ENCODE results near the gene ZNF655. TPM values are rescaled to one million over a fixed set of nuclear protein-coding genes. Genes with fewer than 3 reads are reported as not detected.

Gene ZNF655
- total and polyA plus RNA-seq, 2 of the 4 experiments (the other 2 are of a cell fraction), result 49.6 to 54.7 TPM

Other genes with a start within 250 kb of the ZNF655 start
- 321 and 327 TPM in 2 replicates for gene ARPC1A, start 232.7 kb upstream of the ZNF655 start, total RNA-seq (2012; rRNA removed)
- gene ARPC1A, start 232.7 kb upstream of the ZNF655 start, polyA plus RNA-seq (2012; rRNA removed), result 253 and 260 TPM in 2 replicates
- gene ARPC1B, start 183.9 kb upstream of the ZNF655 start, total RNA-seq (2012; rRNA removed), result 243 and 351 TPM in 2 replicates
- 488 and 548 TPM in 2 replicates for gene ARPC1B, start 183.9 kb upstream of the ZNF655 start, polyA plus RNA-seq (2012; rRNA removed)
- 40.3 and 124 TPM in 2 replicates for gene PDAP1, start 150.0 kb upstream of the ZNF655 start, total RNA-seq (2012; rRNA removed)
- gene PDAP1, start 150.0 kb upstream of the ZNF655 start, polyA plus RNA-seq (2012; rRNA removed), result 123 and 193 TPM in 2 replicates
- gene BUD31, start 149.7 kb upstream of the ZNF655 start, total RNA-seq (2012; rRNA removed), result 72.6 and 111 TPM in 2 replicates
- 94.2 and 97.2 TPM in 2 replicates for gene BUD31, start 149.7 kb upstream of the ZNF655 start, polyA plus RNA-seq (2012; rRNA removed)
- gene PTCD1, start 119.8 kb upstream of the ZNF655 start, total RNA-seq (2012; rRNA removed), result 2.2 and 2.8 TPM in 2 replicates
- gene PTCD1, start 119.8 kb upstream of the ZNF655 start, polyA plus RNA-seq (2012; rRNA removed), result 4.0 and 4.7 TPM in 2 replicates
- gene CPSF4, start 119.7 kb upstream of the ZNF655 start, total RNA-seq (2012; rRNA removed), result 23.8 and 23.9 TPM in 2 replicates
- 38.5 and 44.9 TPM in 2 replicates for gene CPSF4, start 119.7 kb upstream of the ZNF655 start, polyA plus RNA-seq (2012; rRNA removed)
- gene ATP5MF, start 92.5 kb upstream of the ZNF655 start, total RNA-seq (2012; rRNA removed), result 559 and 1,184 TPM in 2 replicates
- 1,472 and 2,029 TPM in 2 replicates for gene ATP5MF, start 92.5 kb upstream of the ZNF655 start, polyA plus RNA-seq (2012; rRNA removed)
- 4.2 and 4.8 TPM in 2 replicates for gene ZNF789, start 85.8 kb upstream of the ZNF655 start, total RNA-seq (2012; rRNA removed)
- gene ZNF789, start 85.8 kb upstream of the ZNF655 start, polyA plus RNA-seq (2012; rRNA removed), result 7.4 and 8.9 TPM in 2 replicates
- 22.8 and 24.7 TPM in 2 replicates for gene ZNF394, start 58.4 kb upstream of the ZNF655 start, total RNA-seq (2012; rRNA removed)
- 10.7 and 10.9 TPM in 2 replicates for gene ZNF394, start 58.4 kb upstream of the ZNF655 start, polyA plus RNA-seq (2012; rRNA removed)
- gene ZKSCAN5, start 54.0 kb upstream of the ZNF655 start, total RNA-seq (2012; rRNA removed), result 15.8 and 16.3 TPM in 2 replicates
- gene ZKSCAN5, start 54.0 kb upstream of the ZNF655 start, polyA plus RNA-seq (2012; rRNA removed), result 5.4 and 5.5 TPM in 2 replicates
- gene FAM200A, start 6.5 kb upstream of the ZNF655 start, total RNA-seq (2012; rRNA removed), result 5.9 and 10.3 TPM in 2 replicates
- gene FAM200A, start 6.5 kb upstream of the ZNF655 start, polyA plus RNA-seq (2012; rRNA removed), result 4.5 and 6.0 TPM in 2 replicates
- 0.54 and 0.56 TPM in 2 replicates for gene TMEM225B, start 39.6 kb downstream of the ZNF655 start, total RNA-seq (2012; rRNA removed)
- gene TMEM225B, start 39.6 kb downstream of the ZNF655 start, polyA plus RNA-seq (2012; rRNA removed), result 0.27 and 0.32 TPM in 2 replicates
- gene ZSCAN25, start 58.3 kb downstream of the ZNF655 start, total RNA-seq (2012; rRNA removed), result 9.0 and 9.2 TPM in 2 replicates
- 6.2 TPM in 2 replicates for gene ZSCAN25, start 58.3 kb downstream of the ZNF655 start, polyA plus RNA-seq (2012; rRNA removed)
- not detected in 2 replicates for gene CYP3A5, start 121.4 kb downstream of the ZNF655 start, total RNA-seq (2012; rRNA removed)
- gene CYP3A5, start 121.4 kb downstream of the ZNF655 start, polyA plus RNA-seq (2012; rRNA removed), result not detected in 2 replicates
- not detected in 2 replicates for gene CYP3A7, start 176.6 kb downstream of the ZNF655 start, total RNA-seq (2012; rRNA removed)
- not detected in 2 replicates for gene CYP3A7, start 176.6 kb downstream of the ZNF655 start, polyA plus RNA-seq (2012; rRNA removed)
- not detected in 2 replicates for gene CYP3A4, start 225.5 kb downstream of the ZNF655 start, total RNA-seq (2012; rRNA removed)
- not detected in 2 replicates for gene CYP3A4, start 225.5 kb downstream of the ZNF655 start, polyA plus RNA-seq (2012; rRNA removed)

Data from IMR-90 (cell line).